ENCODE results near the gene EML6.

Gene EML6

DNA sequence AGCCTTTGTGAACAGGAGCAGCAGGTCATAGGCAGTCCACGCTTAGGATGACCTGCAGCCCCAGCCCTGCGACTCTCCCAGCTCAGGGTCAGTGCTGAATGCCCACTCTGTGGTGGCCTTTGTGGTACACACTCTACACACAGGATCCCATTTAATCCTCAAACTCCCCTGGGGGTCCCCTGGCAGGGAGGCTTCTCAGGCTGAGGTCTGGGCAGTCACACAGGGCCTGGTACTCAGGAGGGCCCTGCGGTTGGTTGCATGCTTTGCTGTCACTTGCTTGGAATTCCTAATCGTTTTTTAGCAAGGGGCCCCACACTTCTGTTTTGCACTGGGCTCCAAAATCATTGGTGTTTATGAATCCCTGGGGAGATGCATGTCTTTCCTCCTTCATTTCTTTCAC, 113.0 kb downstream of the EML6 start:
- no peaks in the 10 kb centered on the region for H3K27me3 ChIP-seq (ENCODE audit: control insufficient read depth in 3 of 3, insufficient read depth in 3 of 3, low read depth in 1 of 3, low read length in 3 of 3)
- DNase-seq (ENCODE audit: low spot score), result no peak
- H2BK120ac ChIP-seq (ENCODE audit: low read depth, low read length), result no peak overlapping the region
- no peak overlapping the region for H2BK5ac ChIP-seq (ENCODE audit: low read length)
- H3K4me1 ChIP-seq (ENCODE audit: control insufficient read depth in 2 of 2, insufficient read depth in 1 of 2, low read depth in 1 of 2, low read length in 2 of 2), result peaks cover 3 to 5% of the 10 kb centered on the region in 2 donors
- H3K27ac ChIP-seq (replicated peaks; ENCODE audit: low read length), result no peak overlapping the region
- H3K4ac ChIP-seq (ENCODE audit: low read length), result no peak overlapping the region
- H3K79me1 ChIP-seq (ENCODE audit: low read depth, low read length), result no peaks in the 10 kb centered on the region
- no peak overlapping the region for H2BK12ac ChIP-seq (ENCODE audit: low read length)
- no peak overlapping the region for H2AK5ac ChIP-seq (ENCODE audit: low read depth, low read length)
- H4K8ac ChIP-seq (ENCODE audit: low read depth, low read length), result no peak overlapping the region
- no peak overlapping the region for H3K18ac ChIP-seq (ENCODE audit: low read length)
- H3K4me2 ChIP-seq (ENCODE audit: insufficient read depth, low read length, poor library complexity, severe bottlenecking), result no peak overlapping the region
- H3K23ac ChIP-seq (ENCODE audit: low read depth, low read length, poor library complexity), result no peak overlapping the region
- no peak overlapping the region for H3K4me3 ChIP-seq (ENCODE audit: low read length in 2 of 2)
- WGBS, 2 donors (ENCODE audit: extremely low coverage in 2 of 2, insufficient read length in 2 of 2, insufficient replicate concordance in 1 of 2), result no CpG with 5 or more reads among the region's 4 CpGs
- no peaks in the 10 kb centered on the region for H3K9me3 ChIP-seq (replicated peaks in 1 of 2; ENCODE audit: control insufficient read depth in 2 of 2, insufficient read depth in 1 of 2, low read depth in 1 of 2, low read length in 2 of 2)
- H2BK15ac ChIP-seq (ENCODE audit: low read length), result no peak overlapping the region
- no peak overlapping the region for H3K9ac ChIP-seq (ENCODE audit: low read depth, low read length, poor library complexity)
- no peaks in the 10 kb centered on the region for H3K36me3 ChIP-seq (replicated peaks in 1 of 2; ENCODE audit: control insufficient read depth in 2 of 2, insufficient read depth in 2 of 2, low read length in 2 of 2)
- no peak overlapping the region for H3K14ac ChIP-seq (ENCODE audit: low read length)
- H2AFZ ChIP-seq (ENCODE audit: low read length), result no peak overlapping the region
- no peak overlapping the region for H4K91ac ChIP-seq (ENCODE audit: low read depth, low read length, poor library complexity)

DNA sequence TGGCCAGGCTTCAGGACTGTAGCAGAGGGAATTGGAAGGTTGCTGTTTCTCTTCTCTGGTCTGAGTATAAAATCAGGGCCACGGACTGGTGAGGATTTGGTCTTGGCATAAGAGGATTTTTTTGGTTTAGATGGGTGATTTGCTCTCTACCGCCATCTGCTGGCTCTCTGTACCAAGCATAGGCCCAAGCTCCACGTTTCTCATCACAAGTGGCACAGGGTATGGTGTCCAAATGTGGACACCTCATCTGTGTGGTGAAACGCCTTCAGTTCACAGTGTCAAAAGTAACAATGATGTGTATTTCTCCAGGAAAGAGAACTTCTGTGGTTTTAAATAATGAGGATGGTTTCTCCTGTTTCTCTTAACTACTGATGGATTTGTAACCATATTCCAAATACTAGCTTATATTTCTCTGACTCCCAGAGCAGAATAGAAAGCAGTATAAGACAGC, 115.1 kb downstream of the EML6 start:
- Histone ChIP-seq H2AFZ (ENCODE audit: low read length) (no peak overlapping the region), H2BK120ac (ENCODE audit: low read depth, low read length) (no peak overlapping the region), H3K9me3 (replicated peaks in 1 of 2; ENCODE audit: control insufficient read depth in 2 of 2, insufficient read depth in 1 of 2, low read depth in 1 of 2, low read length in 2 of 2) (no peaks in the 10 kb centered on the region), H2BK12ac (ENCODE audit: low read length) (no peak overlapping the region), H3K18ac (ENCODE audit: low read length) (no peak overlapping the region), H3K4me2 (ENCODE audit: insufficient read depth, low read length, poor library complexity, severe bottlenecking) (no peak overlapping the region), H3K27me3 (ENCODE audit: control insufficient read depth in 3 of 3, insufficient read depth in 3 of 3, low read depth in 1 of 3, low read length in 3 of 3) (no peaks in the 10 kb centered on the region), H3K23ac (ENCODE audit: low read depth, low read length, poor library complexity) (no peak overlapping the region), H4K8ac (ENCODE audit: low read depth, low read length) (no peak overlapping the region), H2AK5ac (ENCODE audit: low read depth, low read length) (no peak overlapping the region), H2BK5ac (ENCODE audit: low read length) (no peak overlapping the region), H3K4me1 (ENCODE audit: control insufficient read depth in 2 of 2, insufficient read depth in 1 of 2, low read depth in 1 of 2, low read length in 2 of 2) (peaks cover 3 to 5% of the 10 kb centered on the region in 2 donors), H2BK15ac (ENCODE audit: low read length) (no peak overlapping the region), H3K4ac (ENCODE audit: low read length) (no peak overlapping the region), H3K9ac (ENCODE audit: low read depth, low read length, poor library complexity) (no peak overlapping the region), H3K79me1 (ENCODE audit: low read depth, low read length) (no peaks in the 10 kb centered on the region), H4K91ac (ENCODE audit: low read depth, low read length, poor library complexity) (no peak overlapping the region), H3K14ac (ENCODE audit: low read length) (no peak overlapping the region), H3K4me3 (ENCODE audit: low read length in 2 of 2) (no peak overlapping the region), H3K36me3 (replicated peaks in 1 of 2; ENCODE audit: control insufficient read depth in 2 of 2, insufficient read depth in 2 of 2, low read length in 2 of 2) (no peaks in the 10 kb centered on the region), H3K27ac (replicated peaks; ENCODE audit: low read length) (no peak overlapping the region)
- WGBS, 2 donors (ENCODE audit: extremely low coverage in 2 of 2, insufficient read length in 2 of 2, insufficient replicate concordance in 1 of 2), result no CpG with 5 or more reads among the region's 4 CpGs
- peak; percentile 67 for DNase-seq (ENCODE audit: low spot score)

DNA sequence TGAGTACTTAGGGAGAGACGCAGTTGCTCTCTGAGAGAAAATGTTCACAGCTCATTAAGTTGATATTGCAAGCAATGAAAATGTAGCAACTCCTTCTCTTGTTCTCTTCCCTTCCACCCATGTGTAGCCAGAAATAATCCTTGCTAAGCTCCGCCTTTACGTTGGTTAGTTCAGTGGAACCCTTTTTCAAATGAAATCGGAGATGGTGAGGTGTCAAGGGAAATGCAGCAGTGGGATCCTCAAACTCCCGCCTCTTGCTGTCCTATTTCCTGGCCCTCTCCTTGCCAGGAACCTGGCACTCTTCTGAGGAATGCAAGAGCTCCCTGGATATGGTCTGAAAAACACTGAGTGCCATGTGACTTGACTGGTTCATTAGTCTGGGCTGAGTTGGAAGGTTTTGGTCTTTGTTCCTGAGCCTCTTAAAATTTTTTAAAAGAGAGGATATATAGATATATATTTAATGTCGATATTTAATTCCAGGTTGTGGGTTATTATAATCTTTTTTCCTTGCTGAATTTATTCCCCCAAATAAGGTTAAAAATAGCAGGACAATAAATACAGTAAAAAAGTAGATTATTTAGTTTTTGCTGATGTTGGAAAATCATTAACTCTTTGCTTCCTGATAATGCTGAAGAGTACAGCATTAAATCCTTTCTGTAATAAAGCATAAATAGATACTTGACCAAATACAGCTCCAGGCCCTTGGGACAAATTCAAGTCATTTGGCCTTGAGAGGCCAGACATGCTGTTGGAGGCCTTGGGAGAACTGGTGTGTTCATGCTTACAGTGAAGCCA, 116.2 kb downstream of the EML6 start:
- Histone ChIP-seq H2BK120ac (ENCODE audit: low read depth, low read length) (no peak overlapping the region), H3K9me3 (replicated peaks in 1 of 2; ENCODE audit: control insufficient read depth in 2 of 2, insufficient read depth in 1 of 2, low read depth in 1 of 2, low read length in 2 of 2) (no peaks in the 10 kb centered on the region), H3K36me3 (replicated peaks in 1 of 2; ENCODE audit: control insufficient read depth in 2 of 2, insufficient read depth in 2 of 2, low read length in 2 of 2) (no peaks in the 10 kb centered on the region), H3K23ac (ENCODE audit: low read depth, low read length, poor library complexity) (no peak overlapping the region), H3K27ac (replicated peaks; ENCODE audit: low read length) (no peak overlapping the region), H3K9ac (ENCODE audit: low read depth, low read length, poor library complexity) (no peak overlapping the region), H2BK12ac (ENCODE audit: low read length) (no peak overlapping the region), H3K4me2 (ENCODE audit: insufficient read depth, low read length, poor library complexity, severe bottlenecking) (no peak overlapping the region), H3K4ac (ENCODE audit: low read length) (no peak overlapping the region), H2AFZ (ENCODE audit: low read length) (no peak overlapping the region), H3K18ac (ENCODE audit: low read length) (no peak overlapping the region), H3K4me1 (ENCODE audit: control insufficient read depth in 2 of 2, insufficient read depth in 1 of 2, low read depth in 1 of 2, low read length in 2 of 2) (peaks cover 3 to 5% of the 10 kb centered on the region in 2 donors), H2AK5ac (ENCODE audit: low read depth, low read length) (no peak overlapping the region), H2BK5ac (ENCODE audit: low read length) (no peak overlapping the region), H3K79me1 (ENCODE audit: low read depth, low read length) (no peaks in the 10 kb centered on the region), H2BK15ac (ENCODE audit: low read length) (no peak overlapping the region), H3K4me3 (ENCODE audit: low read length in 2 of 2) (no peak overlapping the region), H4K91ac (ENCODE audit: low read depth, low read length, poor library complexity) (no peak overlapping the region), H3K27me3 (ENCODE audit: control insufficient read depth in 3 of 3, insufficient read depth in 3 of 3, low read depth in 1 of 3, low read length in 3 of 3) (no peaks in the 10 kb centered on the region), H4K8ac (ENCODE audit: low read depth, low read length) (no peak overlapping the region), H3K14ac (ENCODE audit: low read length) (no peak overlapping the region)
- WGBS, 2 donors (ENCODE audit: extremely low coverage in 2 of 2, insufficient read length in 2 of 2, insufficient replicate concordance in 1 of 2), result no CpG with 5 or more reads among the region's 6 CpGs
- DNase-seq (ENCODE audit: low spot score), result no peak

DNA sequence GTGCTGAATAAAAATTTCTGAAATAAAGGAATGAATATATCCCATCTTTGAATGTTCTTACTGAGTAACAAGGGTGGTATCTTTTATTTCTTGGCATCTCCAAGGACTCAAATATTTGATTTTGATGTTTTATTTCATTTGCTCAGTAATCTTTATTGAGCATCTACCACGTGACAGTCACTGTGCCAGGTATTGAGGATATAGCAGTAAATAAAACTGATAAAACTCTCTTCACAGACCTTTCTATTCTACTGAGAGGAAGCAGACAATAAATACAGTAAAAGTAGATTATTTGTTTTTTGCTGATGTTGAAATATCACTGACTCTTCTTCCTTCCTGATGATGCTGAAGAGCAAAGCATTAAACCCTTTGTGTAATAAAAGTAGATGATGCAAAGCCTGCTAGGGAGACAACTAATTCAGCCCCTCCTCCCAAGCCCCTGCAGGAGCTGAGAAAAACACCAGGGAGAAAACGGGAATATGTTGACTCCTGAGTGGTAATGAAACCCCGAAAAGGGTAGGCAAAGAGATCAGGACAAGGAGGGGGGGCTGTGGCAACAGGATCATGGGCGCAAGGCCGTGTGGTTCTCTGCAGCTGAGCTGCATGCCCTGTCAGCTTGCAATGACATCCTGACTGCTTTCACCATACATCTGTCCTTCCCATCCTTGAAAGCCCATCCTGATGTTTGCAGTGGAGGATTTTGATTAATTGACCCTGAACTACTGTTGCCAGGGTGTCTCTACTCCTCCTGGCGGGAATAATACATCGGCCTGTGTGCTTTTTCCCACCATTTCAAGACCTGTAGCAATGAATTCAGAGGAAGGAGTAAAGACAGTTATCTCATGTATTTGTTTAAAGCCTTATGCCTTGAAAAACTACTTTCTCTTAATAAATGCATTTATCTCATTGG, 117.4 kb downstream of the EML6 start:
- H3K18ac ChIP-seq (ENCODE audit: low read length), result peak overlapping the region; percentile 35
- H2AFZ ChIP-seq (ENCODE audit: low read length), result peak overlapping the region; percentile 25
- H4K8ac ChIP-seq (ENCODE audit: low read depth, low read length), result no peak overlapping the region
- H3K27me3 ChIP-seq (ENCODE audit: control insufficient read depth in 3 of 3, insufficient read depth in 3 of 3, low read depth in 1 of 3, low read length in 3 of 3), result no peaks in the 10 kb centered on the region
- H3K4ac ChIP-seq (ENCODE audit: low read length), result no peak overlapping the region
- H2BK12ac ChIP-seq (ENCODE audit: low read length), result no peak overlapping the region
- H3K4me1 ChIP-seq (ENCODE audit: control insufficient read depth in 2 of 2, insufficient read depth in 1 of 2, low read depth in 1 of 2, low read length in 2 of 2), result peaks cover 3 to 7% of the 10 kb centered on the region in 2 donors
- no peak overlapping the region for H3K23ac ChIP-seq (ENCODE audit: low read depth, low read length, poor library complexity)
- no CpG with 5 or more reads among the region's 7 CpGs for WGBS, 2 donors (ENCODE audit: extremely low coverage in 2 of 2, insufficient read length in 2 of 2, insufficient replicate concordance in 1 of 2)
- H2BK5ac ChIP-seq (ENCODE audit: low read length), result no peak overlapping the region
- H2AK5ac ChIP-seq (ENCODE audit: low read depth, low read length), result no peak overlapping the region
- H3K9me3 ChIP-seq (replicated peaks in 1 of 2; ENCODE audit: control insufficient read depth in 2 of 2, insufficient read depth in 1 of 2, low read depth in 1 of 2, low read length in 2 of 2), result no peaks in the 10 kb centered on the region
- no peak overlapping the region for H2BK120ac ChIP-seq (ENCODE audit: low read depth, low read length)
- no peak overlapping the region for H2BK15ac ChIP-seq (ENCODE audit: low read length)
- DNase-seq (ENCODE audit: low spot score), result no peak
- no peak overlapping the region for H3K4me3 ChIP-seq (ENCODE audit: low read length in 2 of 2)
- H4K91ac ChIP-seq (ENCODE audit: low read depth, low read length, poor library complexity), result no peak overlapping the region
- no peak overlapping the region for H3K14ac ChIP-seq (ENCODE audit: low read length)
- H3K36me3 ChIP-seq (replicated peaks in 1 of 2; ENCODE audit: control insufficient read depth in 2 of 2, insufficient read depth in 2 of 2, low read length in 2 of 2), result no peaks in the 10 kb centered on the region
- H3K27ac ChIP-seq (replicated peaks; ENCODE audit: low read length), result no peak overlapping the region
- no peak overlapping the region for H3K4me2 ChIP-seq (ENCODE audit: insufficient read depth, low read length, poor library complexity, severe bottlenecking)
- H3K79me1 ChIP-seq (ENCODE audit: low read depth, low read length), result no peaks in the 10 kb centered on the region
- no peak overlapping the region for H3K9ac ChIP-seq (ENCODE audit: low read depth, low read length, poor library complexity)

Data from neuronal stem cell (in vitro differentiated cells).